ENCODE measurements around the gene RYR1. TPM values are rescaled to one million over a fixed set of nuclear protein-coding genes. Genes with fewer than 3 reads are reported as not detected.

Gene RYR1
- total RNA-seq, 1 donor from 2014 or later: 0.32 TPM

- H3K9ac ChIP-seq (ENCODE audit: low read length): no peak overlapping the region
Observed at GRCh38 chr19:38496116-38496515, 62.6 kb downstream of the RYR1 start.

GRCh38 chr19:38496603-38497487 lies 63.4 kb downstream of the RYR1 start:
- no peaks in the 10 kb centered on the region for H3K4me1 Mint-ChIP-seq (ENCODE audit: low read depth, unreplicated experiment)
- no peak for DNase-seq (ENCODE audit: low read depth)
- H3K4me1 ChIP-seq (ENCODE audit: insufficient read depth, low read length): no peaks in the 10 kb centered on the region

More at GRCh38 chr19:38496116-38496515, 62.6 kb downstream of the RYR1 start:
- no peaks in the 10 kb centered on the region for H3K27me3 ChIP-seq (ENCODE audit: insufficient read depth, low read length)
- no peak overlapping the region for H3K27ac Mint-ChIP-seq (ENCODE audit: unreplicated experiment)
- H3K9me3 Mint-ChIP-seq (ENCODE audit: unreplicated experiment): no peaks in the 10 kb centered on the region
- FAIRE-seq (no peak), DNase-seq (ENCODE audit: low read depth) (no peak)
- no peak for TF ChIP-seq EZH2 (IDR thresholded peaks at IDR 0.05; ENCODE audit: insufficient read depth, low read length)
- TF ChIP-seq CTCF (IDR thresholded peaks at IDR 0.05; ENCODE audit: insufficient read depth, low read depth, low read length): no peak
- no peaks in the 10 kb centered on the region for H3K36me3 Mint-ChIP-seq (ENCODE audit: low read depth, unreplicated experiment)
- H3K36me3 ChIP-seq (ENCODE audit: insufficient read depth, low read length): no peaks in the 10 kb centered on the region
- no peak overlapping the region for H3K4me3 Mint-ChIP-seq (ENCODE audit: unreplicated experiment)
- H3K4me1 ChIP-seq (ENCODE audit: insufficient read depth, low read length): no peaks in the 10 kb centered on the region
- no peak overlapping the region for H3K4me2 ChIP-seq (ENCODE audit: low read length)
- H3K79me2 ChIP-seq (ENCODE audit: insufficient read depth, low read length): no peaks in the 10 kb centered on the region
- no peak overlapping the region for H3K4me3 ChIP-seq (ENCODE audit: insufficient read depth, low read depth, low read length)
- H3K27ac ChIP-seq (ENCODE audit: low read depth, low read length): no peak overlapping the region
- H3K9me3 ChIP-seq (ENCODE audit: insufficient read depth, low read depth, low read length): no peaks in the 10 kb centered on the region
- no peak overlapping the region for H2AFZ ChIP-seq (ENCODE audit: low read depth, low read length)
- peaks cover 15% of the 10 kb centered on the region for H3K27me3 Mint-ChIP-seq (ENCODE audit: low read depth, unreplicated experiment)
- no peaks in the 10 kb centered on the region for H3K4me1 Mint-ChIP-seq (ENCODE audit: low read depth, unreplicated experiment)
- no peaks in the 10 kb centered on the region for H4K20me1 ChIP-seq (ENCODE audit: insufficient read depth, low read length)

More at GRCh38 chr19:38496603-38497487, 63.4 kb downstream of the RYR1 start:
- Mint-ChIP-seq H3K9me3 (ENCODE audit: unreplicated experiment) (no peaks in the 10 kb centered on the region), H3K4me3 (ENCODE audit: unreplicated experiment) (no peak overlapping the region), H3K27ac (ENCODE audit: unreplicated experiment) (no peak overlapping the region), H3K36me3 (ENCODE audit: low read depth, unreplicated experiment) (no peaks in the 10 kb centered on the region), H3K27me3 (ENCODE audit: low read depth, unreplicated experiment) (peaks cover 21% of the 10 kb centered on the region)
- no peak for FAIRE-seq
- Histone ChIP-seq H3K4me3 (ENCODE audit: insufficient read depth, low read depth, low read length) (no peak overlapping the region), H3K9ac (ENCODE audit: low read length) (no peak overlapping the region), H3K9me3 (ENCODE audit: insufficient read depth, low read depth, low read length) (no peaks in the 10 kb centered on the region), H3K79me2 (ENCODE audit: insufficient read depth, low read length) (no peaks in the 10 kb centered on the region), H3K27ac (ENCODE audit: low read depth, low read length) (no peak overlapping the region), H3K36me3 (ENCODE audit: insufficient read depth, low read length) (no peaks in the 10 kb centered on the region), H4K20me1 (ENCODE audit: insufficient read depth, low read length) (no peaks in the 10 kb centered on the region), H3K27me3 (ENCODE audit: insufficient read depth, low read length) (no peaks in the 10 kb centered on the region), H2AFZ (ENCODE audit: low read depth, low read length) (no peak overlapping the region), H3K4me2 (ENCODE audit: low read length) (no peak overlapping the region)
- no peak for TF ChIP-seq EZH2 (IDR thresholded peaks at IDR 0.05; ENCODE audit: insufficient read depth, low read length)
- no peak for TF ChIP-seq CTCF (IDR thresholded peaks at IDR 0.05; ENCODE audit: insufficient read depth, low read depth, low read length)

All from astrocyte (in vitro differentiated cells and primary cell).